TTC549 (cell line): ENCODE results near the gene SUFU.

Source experiments
- FAIRE-seq: peaks from 2 replicates; lab custom pipeline; 2012; peaks lifted over from hg19 to GRCh38; lab: Jason Lieb, UNC

The SUFU gene

DNA sequence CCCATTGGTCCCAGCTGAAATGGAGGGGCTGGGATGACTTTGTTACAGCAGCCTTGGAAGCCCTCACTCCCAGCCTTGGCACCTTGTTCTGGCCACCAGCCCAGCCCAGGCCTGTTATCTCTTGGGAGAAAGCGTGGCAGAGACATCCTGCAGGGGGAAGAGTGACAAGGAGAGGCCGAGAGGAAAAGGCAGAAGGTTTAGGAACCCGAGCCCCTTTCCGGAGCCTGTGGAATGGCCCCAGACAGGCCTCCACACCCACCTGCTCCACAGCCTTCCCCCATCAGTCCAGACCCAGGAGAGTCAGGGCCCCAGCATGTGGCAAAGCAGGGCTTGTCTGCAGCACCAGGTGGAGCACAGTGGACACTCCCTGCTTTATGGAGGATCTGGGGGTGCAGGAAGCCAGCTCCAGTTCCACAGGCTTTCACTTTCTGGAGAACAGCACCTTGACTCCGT is 116.4 kb downstream of the SUFU start:
- no peak for FAIRE-seq

DNA sequence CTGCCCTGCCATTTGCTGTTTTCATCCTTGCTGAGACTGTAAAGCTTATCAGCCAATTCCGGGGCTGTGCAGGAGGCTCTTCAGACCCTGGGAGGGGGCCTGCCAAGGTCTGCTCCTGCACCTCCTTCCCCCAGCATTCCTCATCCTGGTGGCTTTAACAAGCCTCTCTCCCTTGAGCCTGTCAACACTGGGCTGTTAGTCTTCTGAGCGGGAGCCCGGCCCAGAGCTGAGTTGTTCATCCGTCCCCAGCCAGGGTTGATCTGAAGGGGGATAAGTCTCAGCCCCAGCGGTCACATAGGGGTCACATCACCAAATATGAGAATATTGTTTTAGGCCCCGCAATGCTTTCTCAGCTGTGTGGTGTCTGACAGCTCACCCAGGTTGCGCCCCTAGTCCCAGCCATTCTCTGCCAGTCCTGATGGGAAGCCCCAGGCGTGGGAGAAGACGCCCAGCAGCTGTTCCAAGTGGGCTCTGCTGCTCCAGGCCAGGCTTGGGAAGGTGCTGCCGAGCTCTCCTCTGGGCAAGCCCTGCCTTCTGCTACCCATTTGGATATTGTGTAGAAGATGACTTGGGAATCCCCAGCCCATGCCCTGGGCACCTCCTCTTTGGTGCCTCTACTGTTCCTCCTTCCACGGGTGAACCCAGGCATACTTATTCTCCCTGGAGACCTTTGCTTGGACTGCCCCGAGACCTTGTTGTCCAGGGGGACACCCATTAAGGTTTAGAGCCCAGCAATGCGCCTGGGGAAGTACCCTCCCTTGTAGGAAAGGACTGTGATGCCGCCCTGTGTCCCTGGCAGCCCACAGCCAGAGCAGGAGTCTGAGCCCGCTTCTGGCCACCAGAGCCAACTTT is 117.0 kb downstream of the SUFU start:
- no peak for FAIRE-seq

DNA sequence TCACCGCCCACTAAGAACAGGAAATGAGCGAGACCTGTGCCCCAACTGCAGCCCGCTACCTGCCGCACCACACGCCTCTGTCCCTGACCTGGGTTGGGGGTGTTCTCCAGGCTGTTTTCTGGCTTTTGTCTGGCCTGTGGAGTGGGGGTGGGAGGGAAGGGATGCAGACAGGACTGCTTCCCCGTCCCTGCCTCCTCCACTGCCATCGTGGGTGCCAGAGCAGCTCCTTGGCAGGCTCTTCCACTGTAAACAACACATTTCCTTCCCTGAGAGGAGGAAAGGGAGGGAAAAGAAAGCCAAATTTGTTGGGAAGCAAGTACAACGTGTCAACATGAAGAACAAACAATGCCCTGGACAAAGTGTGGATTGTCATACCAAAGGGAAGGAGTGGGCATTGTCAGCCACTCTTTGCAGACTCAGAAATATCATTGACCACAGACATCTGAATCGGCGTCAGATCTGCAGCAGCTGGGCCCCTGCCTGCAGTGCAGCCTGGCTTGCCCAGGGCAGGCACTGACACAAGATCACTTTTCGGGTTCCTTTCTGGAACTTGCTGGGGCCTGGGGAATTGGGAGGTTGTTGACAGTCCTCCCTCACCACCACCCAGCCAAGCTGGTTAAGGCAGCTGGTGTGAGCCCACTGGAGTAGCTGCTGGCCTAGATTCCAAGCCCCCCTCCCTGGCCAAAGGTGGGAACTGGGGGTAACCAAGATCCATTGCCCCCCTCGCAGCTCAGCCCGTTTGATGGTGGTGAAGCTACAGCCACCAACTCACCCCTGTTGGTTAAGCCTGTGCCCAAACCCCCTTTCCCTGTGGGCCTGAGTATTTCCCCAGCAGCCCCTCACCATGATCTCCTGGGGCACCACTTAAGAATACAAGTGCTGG is 117.9 kb downstream of the SUFU start:
- no peak for FAIRE-seq

DNA sequence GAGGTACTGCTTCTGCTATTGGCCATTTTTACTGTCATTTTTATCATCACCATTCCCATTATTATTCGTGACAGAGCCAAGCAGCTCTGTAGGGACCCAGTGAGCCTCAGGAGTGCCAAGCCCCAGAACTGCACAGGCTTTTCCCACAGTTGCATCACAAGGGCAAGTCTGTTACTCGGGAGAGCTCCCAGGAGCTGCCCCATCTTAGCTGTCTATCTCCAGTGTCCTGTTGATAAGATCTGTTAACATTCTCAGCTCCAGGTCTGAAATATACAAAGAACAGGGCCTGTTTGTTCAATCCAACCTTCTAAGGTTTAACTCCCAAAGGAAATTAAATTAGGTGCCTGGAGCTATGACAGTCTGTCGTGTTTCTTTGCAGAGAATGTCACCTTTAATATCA is 120.3 kb downstream of the SUFU start:
- no peak for FAIRE-seq

DNA sequence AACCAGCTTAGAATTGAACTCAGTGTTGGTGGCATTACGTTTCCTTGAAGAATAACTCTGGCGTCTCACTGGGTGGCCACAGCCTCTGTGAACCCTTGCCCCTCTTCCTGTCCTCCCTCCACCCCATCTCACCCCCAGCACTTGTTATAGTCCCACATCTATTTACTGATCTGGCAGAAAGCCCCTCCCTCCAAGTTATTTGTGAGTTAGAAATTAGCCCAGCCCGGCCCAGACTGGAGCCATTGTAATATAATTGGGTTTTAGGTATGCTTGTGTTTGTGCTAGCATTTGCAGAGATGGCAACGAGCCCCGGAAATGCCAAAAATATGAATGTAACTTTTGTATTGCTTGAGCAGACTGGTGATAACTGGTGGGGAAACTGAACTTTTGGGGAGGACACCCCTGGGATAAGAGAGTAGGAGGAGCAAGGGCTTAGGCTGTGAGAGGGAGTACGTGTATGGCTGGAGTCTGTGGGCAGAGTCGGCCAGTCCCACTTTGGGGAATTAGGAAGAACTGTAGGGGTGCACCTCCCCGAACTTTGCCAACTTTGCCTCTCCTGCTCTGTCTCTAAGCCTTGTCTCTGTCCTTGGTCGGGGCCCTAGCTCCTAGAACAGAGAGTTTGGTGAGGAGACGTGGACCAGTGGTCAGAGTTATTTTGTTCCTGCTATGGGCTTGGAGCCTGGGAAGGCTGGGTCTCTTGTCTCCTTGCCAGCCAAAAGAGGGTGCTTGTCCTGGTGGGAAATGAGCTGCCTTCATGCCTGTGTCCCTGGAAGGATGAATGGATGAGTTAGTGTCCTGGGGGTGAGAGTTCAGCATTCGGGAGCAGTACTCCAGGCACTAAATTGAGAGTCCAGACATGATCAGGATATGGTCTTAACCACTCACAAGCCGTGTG is 121.2 kb downstream of the SUFU start:
- no peak for FAIRE-seq

DNA sequence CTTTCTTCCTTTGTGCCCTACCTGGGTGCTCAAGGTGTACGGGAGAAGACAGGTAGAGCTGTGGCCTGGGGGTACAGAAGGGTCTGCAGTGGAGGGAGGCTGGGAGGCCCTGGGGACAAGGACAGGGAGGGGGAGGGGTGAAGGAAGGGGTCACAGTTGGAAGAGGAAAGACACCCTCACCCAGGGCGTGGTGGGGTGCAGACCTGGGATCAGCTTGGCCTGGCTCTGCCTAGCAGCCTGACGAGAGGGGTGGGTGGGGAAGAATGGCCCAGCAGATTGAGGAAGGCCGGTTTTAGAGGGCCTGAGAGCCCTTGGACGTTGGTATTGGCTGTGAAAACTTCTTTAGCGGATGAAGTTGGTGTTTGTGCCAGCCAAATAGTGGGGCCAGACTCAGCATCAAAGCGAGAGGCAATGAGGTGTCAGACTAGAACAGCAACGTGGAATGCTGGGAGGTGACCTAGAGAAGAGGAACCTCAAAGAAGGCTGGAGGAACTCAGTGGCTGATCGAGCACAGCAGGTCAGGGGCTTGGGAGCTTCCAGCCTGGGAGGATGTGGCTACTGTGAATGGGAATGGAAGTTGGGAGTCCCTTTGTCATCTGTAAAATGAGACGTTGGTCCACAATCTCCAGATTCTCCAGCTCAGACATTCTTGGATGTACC is 122.4 kb downstream of the SUFU start:
- FAIRE-seq, result no peak

DNA sequence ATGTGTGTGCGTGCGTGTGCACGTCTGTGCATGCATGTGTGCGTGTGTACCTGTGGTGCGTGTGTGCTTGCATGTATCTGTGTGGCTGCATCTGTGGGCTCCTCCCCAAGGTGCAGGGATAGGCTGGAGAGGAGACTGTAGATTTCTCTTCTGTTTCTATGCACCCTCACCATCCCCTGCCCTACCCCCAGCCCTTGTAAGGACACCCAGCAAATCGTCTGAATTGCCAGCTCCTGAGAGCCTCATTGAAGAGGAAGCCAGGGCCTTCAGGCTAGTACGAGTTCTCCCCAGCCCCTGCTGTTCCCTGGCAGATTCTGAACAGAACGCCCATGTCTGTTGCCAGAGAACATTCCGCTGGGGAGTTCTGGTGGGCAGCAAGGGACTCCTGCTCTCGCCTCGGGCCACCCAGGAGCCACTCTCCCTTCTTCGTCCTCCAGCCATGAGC is 123.5 kb downstream of the SUFU start:
- no peak for FAIRE-seq

DNA sequence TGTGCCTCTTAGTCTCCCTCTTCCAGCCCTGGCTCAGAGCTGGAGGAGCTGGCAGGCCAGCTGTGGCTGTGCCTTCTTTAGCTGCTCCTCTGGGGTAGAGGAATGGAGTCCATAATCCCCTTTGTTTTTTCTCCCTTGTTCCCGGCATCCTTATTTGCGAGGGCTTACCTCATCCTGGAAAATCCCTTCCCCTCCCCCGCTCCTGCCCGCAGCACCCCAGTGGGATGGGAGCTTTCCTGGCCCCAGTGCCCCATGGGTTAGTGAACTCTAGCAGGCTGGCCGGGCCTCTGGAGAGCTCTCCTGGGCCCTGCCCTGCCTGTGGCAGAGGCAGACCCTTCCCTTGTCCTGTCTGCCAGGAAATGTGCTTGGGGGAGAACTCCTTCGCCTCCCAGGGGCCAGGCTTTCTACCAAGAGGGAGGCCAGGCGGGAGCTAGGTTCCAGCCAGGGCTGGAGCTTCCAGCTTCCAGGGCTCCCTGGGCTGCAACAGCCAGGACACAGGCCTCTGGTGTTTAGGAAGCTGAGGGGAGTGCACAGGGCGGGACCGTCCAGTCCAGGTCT is 124.0 kb downstream of the SUFU start:
- FAIRE-seq, result no peak

DNA sequence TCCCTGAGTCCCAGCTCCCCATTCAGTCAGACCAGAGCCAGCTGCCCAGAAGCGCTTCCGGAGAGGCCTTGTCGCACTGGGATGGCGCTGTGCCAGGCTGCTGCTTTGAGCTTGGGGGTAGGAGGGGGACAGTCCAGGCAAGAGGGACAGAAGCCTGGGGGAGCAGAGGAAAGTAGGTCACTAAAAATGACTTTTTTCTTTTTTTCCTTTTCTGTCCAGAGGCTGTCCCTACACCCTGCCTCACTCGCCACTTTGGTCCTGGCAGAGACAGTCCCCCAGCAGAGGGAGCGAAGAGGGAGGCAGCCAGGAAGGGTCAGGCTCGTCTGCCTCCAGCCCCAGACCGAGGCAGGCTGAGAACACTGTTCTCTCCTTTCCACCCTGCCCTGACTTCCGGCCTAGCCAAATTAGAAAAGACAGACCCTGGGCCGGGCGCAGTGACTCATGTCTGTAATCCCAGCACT is 124.7 kb downstream of the SUFU start:
- FAIRE-seq, result no peak

DNA sequence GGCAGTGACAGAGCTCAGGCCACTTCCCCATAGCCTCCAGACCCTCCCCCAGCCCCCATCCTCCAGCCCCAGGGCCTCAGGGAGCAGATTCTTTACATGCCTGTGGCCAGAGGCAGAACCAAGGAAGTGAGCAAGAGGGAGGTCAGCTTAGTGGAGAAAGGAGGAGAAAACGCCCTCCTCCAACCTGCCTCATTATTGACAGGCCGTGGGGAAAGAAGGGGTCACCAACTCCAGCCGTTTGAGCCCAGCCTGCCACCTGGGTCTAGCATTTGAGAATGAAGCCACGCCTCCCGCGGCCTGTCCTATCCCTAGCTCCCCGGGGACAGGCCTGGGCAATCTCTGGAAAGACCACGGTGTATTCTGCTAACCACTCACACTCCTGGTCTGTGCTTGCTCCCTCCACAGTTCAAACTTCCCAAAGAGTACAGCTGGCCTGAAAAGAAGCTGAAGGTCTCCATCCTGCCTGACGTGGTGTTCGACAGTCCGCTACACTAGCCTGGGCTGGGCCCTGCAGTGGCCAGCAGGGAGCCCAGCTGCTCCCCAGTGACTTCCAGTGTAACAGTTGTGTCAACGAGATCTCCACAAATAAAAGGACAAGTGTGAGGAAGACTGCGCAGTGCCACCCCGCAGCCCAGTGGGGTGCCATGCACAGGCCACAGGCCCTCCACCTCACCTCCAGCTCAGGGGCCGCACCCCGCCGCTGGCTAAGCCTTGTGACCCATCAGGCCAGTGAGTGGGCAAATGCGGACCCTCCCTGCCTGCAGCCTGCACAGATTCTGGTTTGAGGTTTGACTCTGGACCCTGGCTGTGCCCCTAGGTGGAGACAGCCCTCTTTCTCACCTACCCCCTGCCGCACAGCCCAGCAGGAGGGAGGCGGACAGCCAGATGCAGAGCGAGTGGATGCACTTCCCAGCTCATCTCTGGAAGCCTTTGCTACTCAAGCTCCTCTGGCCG is 126.2 kb downstream of the SUFU start:
- no peak for FAIRE-seq

DNA sequence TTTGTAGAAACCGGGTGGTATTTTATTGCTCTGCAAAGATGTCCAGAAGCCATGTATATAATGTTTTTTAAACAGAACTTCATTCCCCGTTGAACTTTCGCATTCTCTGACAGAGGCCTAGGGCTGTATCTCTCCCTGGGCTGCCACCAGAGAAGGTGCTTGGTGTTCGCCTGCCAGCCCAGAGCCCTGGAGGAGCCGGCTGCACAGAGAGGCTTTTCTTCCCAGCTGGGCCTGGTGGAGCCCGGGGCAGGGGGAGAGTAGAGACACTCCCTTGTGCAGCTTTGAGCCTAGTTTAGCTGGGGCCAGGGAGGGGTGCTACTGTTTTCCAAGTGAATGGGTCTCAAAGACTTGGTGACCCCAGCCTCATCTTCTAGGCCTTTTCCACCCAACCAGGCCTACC is 126.9 kb downstream of the SUFU start:
- FAIRE-seq, result no peak

DNA sequence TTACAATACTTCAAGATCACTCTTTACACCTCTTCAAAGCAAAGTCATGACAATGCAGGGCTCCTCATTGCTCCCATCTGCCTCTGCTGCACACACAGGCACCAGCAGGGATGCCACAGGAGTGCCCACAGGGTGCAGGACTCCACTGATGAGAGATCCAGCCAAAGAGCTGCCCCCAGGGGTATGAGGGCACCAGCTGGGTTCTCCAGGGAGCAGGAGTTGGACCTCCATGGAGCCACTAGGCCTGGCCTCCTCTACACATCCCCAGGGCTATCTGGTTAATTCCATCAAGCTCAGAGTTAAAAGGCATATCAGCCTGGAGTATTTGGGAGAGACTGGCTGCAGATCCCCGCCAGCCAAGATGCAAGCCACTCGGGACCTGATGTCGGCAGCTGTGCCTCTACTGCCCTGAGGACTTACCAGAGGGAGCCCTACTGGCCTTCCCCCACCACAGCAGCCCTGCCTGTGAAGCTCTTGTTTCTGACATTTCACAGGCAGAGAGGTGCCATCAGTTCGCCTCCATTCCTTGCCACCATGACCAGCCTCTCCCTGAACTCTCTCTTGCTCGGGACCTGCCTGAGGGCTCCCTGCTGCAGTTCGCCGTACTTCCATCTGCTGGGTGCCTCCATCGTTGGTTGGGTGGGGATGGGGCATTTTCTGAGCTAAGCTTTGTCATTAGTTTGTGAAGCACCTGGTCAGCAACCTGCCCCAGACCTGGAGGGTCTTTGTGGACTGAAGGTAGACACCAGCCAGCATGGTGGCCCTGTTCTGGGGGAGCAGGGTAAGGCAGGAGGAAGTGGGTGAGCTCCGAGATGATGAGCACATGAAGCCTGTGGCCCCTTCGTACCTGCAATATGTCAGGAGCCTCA is 128.0 kb downstream of the SUFU start:
- no peak for FAIRE-seq

DNA sequence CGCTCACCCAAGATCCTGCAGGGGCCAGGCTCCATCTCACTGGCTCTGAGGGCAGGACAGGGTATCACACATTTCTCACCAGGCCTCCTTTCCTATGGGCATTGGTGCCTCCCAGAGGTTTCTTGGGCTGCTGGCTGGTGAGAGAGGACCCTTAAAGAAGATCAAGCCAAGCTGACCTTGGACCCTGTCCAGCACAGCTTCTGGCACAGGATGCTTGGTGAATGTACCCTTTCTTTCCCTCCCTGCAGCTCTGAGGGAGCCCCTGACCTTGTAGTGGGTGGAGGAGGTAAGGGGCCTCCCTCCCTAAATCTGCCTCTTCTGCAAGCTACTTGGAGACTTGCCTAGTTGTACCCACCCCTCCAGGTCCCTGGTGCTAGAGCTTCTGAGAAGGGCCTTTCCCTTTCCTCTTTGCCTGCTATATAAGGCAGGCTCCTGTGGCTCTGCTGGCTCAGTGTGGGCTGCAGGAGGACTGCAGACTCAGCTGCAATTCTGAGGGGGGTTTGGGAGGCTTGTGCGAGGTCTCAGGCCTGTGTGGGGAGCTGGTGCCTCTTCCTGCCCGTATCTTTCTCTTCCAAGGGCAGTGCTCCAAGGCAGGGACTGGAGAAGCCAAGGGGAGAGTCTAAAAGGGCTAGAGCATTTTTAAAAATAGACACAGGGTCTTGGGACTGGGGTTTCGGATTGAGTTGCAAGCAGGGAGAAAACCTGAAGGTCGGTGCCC is 128.8 kb downstream of the SUFU start:
- FAIRE-seq, result no peak

DNA sequence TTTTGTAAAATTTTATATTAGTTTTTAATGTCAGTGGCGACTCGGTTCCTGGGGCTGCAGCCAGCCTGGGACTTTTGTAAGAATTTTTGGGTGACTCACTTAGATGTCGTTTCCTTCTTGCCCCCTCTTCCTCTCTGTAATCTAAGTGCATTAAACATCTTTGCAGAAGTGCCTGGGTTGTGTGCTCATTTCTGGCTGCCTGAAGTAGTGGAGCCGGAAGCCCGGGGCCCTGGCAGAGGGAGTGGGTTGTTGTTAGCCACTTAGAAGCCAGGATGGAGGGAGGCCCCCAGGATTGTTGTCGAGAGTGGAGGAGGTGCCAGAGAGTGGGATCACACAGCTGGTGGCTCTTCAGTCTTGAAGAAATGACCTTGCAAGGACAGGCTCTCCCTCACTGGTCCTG is 129.5 kb downstream of the SUFU start:
- no peak for FAIRE-seq

DNA sequence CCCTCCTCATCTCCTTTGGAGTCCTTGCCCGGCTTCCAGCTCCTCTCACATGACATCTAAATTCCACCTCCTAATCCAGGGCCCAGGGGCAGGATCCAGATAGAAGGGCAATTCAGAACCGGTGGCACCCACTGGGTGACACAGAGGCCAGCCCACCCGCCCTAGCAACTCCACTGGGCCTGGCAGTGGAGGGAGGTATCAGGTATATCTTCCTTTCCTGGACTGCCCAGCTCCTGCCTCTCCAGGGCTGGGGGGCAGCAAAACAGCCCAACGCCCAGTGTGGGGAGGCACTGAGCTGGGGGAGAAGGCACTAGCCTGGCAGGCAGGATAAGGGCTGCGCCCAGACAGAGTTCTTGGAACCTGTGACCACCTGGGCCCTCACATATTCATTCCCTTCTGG is 130.1 kb downstream of the SUFU start:
- no peak for FAIRE-seq

DNA sequence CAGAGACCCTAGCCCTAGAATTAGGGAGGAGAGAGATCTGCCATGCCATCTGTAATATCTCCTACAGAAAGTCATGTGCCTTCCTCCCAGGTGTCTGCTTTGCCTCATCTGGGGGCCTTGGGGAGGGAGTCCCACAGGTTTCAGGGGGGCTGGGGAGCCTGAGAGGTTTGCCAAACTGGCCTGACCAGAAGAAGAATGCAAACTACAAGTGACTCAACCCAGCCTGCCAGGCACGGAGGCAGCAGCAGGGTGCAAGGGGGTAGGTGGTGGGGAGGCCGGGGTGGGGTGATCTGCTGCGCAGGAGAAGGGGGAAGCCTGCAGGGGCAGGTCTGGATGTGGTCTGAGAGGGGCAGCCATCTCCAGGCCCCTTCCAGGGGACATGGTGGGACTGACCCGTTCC is 130.9 kb downstream of the SUFU start:
- FAIRE-seq, result no peak

DNA sequence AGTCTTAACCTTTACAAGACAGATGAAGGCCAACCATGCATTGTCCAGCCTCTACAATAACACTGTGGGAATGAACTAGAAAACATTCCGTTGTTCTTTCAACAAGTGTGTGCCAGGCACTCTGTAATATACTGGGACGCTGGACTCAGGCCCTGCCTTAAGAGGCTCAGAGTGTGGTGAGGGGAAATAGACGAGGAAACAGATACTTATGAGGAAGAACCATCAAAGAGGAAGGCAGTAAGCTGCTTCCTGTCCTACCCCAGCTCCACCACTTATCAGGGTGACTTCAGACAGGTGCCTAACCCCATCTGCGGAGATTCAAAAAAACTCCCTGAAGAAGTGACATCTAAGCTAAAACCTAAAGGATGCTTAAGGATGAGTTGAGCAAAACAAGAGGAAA is 131.6 kb downstream of the SUFU start:
- no peak for FAIRE-seq

DNA sequence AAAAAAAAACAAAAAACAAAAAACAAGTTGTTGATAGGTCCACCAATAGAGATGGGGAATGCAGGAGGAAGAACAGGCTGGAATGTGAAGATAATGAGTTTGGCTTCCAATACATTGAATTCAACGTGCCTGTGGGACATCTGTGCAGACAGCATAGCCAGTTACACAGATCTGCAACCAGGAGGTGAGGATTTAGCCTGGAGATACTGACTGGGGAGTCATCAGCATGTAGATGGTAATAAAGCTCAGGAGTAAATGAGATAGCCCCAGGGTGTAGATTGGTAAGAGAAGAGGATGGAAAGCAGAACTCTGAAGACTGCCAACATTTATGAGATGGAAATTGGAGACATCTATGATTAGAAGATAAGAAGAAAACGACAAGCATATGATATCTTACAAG is 135.8 kb downstream of the SUFU start:
- no peak for FAIRE-seq
